LoVo (cell line): Measurements from ENCODE around the gene C6orf120.
"Not testable (repeated sequence)": the region's sequence is repeated elsewhere in the genome, so short reads cannot be mapped to it uniquely, and the experiment has no call there.

Source experiments
- DNase-seq: peaks from one replicate; pipeline ENCODE4 v3.0.0-alpha.2; 2016; ENCODE audit warnings: low spot score

The C6orf120 gene

GRCh38 chr6:169684056-169684455 is 17.9 kb upstream of the C6orf120 start:
- DNase-seq: no peak

DNA sequence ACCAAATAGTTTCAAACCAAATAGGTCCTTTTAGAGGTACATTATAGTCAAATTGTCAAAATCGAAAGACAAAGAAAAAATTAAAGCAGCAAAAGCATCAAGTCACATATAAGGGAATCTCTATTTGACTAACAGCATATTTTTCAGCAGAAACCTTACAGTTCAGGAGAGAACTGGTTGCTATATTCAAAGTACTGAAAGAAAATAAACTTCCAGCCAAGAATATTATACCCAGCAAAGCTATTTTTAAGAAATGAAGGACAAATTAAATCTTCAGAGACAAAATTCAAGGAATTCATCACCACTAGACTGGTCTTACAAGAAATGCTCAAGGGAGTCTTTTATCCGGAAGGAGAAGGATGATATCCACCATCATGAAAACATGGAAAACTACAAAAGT is 16.1 kb upstream of the C6orf120 start:
- no peak for DNase-seq

DNA sequence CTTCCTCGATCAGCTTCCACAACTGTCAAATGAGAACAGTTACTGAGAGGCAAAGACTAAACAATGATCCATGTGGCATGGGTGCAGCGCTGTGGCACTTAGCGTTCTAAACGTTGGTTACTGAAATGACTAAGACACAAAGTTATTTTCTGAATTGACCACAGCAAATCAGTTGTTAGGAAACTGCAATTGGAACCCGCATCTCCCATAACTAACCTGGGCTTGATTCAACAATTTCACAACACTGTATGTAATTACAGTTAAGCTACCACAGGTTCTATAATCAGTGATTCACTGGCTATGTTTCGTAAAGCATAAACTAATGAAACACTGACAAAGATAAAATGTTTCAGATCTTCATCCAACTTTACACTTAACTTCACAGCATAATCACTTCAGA is 12.6 kb upstream of the C6orf120 start:
- DNase-seq: no peak

- no peak for DNase-seq
Observed at GRCh38 chr6:169691260-169691659, 10.7 kb upstream of the C6orf120 start.

DNA sequence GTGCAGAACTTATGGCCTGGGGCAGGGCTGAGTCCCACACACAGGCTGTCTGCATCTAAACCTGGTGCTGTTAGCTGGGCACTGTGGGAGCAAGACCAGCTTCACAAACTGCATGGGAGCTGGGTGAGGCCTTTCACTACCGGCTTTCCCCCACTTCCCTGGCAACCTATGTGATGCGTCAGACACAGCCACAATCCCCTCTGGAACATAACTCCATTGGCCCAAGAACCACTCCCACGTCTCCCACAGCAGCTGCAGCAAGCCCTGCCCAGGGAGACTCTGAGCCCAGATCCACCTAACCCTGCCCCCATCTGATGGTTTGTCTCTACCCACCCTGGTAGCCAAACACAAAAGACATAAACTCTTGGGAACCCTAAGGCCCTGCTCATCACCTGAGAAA is 9.4 kb upstream of the C6orf120 start:
- DNase-seq: no peak

GRCh38 chr6:169695131-169695530 is 6.8 kb upstream of the C6orf120 start:
- DNase-seq: no peak

GRCh38 chr6:169697115-169697514 is 4.8 kb upstream of the C6orf120 start:
- DNase-seq: not testable (repeated sequence)

DNA sequence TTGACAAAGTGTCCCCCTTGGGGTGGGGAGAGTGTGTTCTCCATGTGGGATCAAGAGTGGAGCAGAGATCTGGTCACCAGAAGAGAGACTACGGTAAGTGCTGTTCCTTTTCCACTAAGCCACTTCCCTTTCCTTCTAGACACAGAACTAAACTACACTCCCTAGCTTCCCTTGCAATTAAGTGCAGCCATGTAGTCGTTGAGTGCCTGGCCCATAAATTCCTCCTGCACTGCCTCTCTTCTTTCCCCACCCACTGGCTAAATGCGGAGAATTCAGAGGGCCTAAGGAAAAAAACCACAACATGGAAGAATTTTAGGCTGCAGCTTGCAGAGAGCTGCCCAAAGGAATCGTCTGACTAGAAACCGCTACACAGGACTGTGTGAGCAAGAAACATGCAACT is 1.6 kb upstream of the C6orf120 start:
- DNase-seq: peak; percentile 29

- DNase-seq: no peak
Observed at GRCh38 chr6:169701311-169701953, 494 bp upstream of the C6orf120 start.

DNA sequence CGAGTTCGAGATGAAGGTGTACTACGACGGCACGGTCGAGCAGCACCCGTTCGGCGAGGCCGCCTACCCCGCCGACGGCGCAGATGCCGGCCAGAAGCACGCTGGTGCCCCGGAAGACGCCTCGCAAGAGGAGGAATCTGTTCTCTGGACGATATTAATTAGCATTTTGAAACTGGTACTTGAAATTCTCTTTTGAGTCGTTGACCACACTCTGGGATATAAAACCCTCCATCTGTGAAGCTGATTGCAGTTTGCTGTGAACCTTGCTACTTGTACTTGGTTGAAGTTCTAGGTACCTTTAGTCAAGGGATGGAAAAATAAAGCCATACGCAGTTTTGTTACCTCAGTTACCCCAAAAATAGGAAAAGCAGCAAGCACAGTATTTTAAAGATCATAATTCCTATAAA is 917 bp downstream of the C6orf120 start:
- no peak for DNase-seq

DNA sequence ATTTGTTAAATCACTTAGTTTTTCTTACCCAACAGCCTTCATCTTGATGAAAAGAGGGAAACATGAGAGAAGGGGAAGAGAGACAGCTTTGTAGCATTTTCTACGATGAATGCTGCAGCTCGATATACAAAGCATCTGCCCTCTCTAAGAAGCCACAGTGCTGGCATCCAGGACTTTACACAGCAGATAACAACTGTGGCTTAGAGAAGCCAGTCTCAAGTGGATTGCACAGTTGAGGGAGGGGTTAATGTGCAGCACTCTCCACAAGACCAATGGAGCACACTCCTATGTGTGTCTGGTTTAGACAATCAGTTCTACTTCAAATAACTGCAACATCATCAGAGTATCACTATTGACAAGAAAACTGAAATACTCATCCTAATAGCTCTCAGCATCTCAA is 5.8 kb downstream of the C6orf120 start:
- DNase-seq: no peak

GRCh38 chr6:169709293-169709692 is 7.4 kb downstream of the C6orf120 start:
- DNase-seq: no peak

DNA sequence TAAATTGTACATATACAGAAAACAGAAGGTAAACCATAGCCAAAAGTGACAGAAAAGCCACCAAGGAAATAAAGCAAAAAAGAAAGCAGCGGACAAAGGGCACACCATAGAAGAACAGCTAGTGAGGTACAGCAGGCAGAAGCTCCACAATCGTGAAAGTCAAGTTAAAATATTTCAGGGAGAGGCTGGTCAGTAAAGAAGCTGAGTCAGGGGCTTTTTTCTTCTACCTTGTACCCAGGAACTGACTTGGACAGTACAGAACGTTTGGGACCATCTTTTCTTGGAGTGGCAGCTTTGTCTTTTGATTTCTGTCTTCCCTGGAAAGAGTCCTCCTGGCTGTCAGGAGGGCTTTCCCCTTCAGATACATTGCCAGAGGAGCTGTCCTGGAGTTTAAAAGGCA is 8.1 kb downstream of the C6orf120 start:
- DNase-seq: no peak

- no peak for DNase-seq
Observed at GRCh38 chr6:169714178-169714577, 12.3 kb downstream of the C6orf120 start.

GRCh38 chr6:169714595-169714994 is 12.7 kb downstream of the C6orf120 start:
- no peak for DNase-seq

- no peak for DNase-seq
Observed at GRCh38 chr6:169719117-169719516, 17.2 kb downstream of the C6orf120 start.

GRCh38 chr6:169720207-169720855 is 18.4 kb downstream of the C6orf120 start:
- no peak for DNase-seq

DNA sequence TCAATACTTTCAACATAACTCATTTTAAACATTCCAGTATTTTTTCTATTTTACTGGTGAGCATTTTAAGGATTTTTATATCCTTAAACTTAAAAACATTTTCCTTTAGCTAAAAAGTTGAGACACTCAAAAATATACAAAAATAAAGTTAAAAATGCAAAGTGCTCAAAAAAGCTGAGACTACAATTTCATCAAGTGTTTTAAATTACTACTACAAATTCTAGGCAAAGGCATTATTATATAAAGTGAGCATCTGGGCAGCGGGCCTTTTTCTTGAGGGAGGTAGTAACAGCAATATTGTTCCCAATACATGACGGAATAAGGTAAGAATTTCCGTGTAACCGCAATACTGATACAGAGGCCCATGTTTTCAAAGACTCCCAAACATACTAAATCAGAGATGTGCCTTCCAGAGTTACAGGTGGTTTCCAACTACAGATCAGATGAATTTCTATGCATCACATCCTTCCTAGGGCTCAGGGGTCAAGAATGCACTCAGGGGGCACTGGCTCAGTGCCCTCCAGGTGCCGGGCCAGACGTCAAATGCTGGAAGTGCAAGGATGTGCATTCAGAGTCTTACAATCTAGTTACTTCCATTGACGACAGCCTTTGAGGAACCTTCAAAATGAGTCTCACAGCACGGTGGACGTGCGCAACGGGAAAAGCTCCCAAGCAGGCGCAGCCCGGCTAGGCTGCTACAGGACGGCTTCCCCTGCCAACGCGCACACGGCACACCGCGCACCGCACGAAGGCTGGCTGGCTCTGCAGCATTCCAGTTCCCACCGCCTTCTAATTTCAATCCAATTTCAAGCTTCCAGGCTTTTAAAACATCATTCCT is 20.7 kb downstream of the C6orf120 start:
- DNase-seq: peak; percentile 33

- DNase-seq: peak; percentile 53
Observed at GRCh38 chr6:169723200-169723909, 21.4 kb downstream of the C6orf120 start.

- peak; percentile 42 for DNase-seq
Observed at GRCh38 chr6:169723991-169724493, 22.1 kb downstream of the C6orf120 start.

DNA sequence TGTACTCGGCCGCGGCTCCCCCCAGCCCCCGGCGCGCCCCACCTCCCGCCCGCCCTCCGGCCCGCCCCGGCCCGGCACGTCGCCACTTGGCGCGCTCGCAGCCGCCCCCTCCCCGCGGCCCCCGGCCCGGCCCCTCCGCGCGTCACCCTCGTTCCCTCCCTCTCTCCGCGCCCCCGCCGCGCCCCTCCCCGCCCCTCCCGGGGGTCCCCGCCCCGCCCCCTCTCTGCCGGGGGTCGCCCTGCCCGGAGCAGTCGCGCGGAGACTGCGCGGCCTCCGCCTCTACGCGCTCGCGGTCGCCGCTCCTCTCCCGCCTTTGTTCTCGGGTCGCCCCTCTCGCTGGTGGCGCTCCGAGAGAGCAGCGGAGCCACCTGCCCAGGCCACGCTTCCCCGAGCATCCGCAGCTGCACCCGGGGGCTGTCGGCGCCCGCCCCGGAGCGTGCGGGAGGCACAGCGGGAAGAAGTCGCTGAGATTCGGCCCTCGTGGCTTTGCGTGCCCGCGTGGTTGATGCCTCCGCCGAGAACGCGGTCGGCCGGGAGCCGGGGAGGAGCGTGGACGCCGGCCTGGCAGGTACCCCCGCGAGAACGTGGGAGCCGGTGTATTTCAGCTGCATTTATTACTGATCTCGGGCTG is 22.7 kb downstream of the C6orf120 start, which contains the start of gene PHF10:
Gene PHF10 (minus strand): TSS at position 7 of the 631 bp plus-strand sequence. CDS start 569 bp downstream, outside the sequence.
- DNase-seq: no peak
